Occipital lobe (tissue), 2 donors: ENCODE data around the gene DCTN5. TPM values are rescaled to one million over a fixed set of nuclear protein-coding genes. Genes with fewer than 3 reads are reported as not detected.

Source experiments
- DNase-seq: peaks from one replicate; lab custom pipeline; 2025; lab: John Stamatoyannopoulos, UW
- total RNA-seq: library from RNA; depleted of rRNA; stranded (reverse); fragments of >200 nt; gene quantifications from one replicate; pipeline ENCODE4 v1.2.3, GENCODE V29; 2014

DCTN5 gene
- total RNA-seq, 1 donor from 2014 or later = 73.6 TPM

DNA sequence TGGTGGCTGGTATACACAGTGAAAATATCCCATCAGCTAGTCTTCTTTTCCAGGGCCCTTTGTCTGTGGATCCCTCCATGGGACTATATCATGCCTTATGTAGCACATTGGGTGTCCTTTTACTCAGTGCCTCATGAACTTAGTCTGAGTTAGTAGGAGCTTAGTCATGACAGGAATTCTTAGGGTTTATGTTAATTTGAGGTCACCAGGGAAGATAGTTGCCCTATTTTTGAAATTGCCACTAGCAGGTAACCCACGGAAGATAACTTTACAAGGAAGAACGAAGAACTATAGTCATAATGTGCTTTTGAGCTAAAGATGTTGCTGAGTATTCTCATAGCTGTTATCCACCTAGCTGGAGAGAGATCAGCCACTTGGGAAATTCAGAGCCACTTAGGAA is 22.7 kb downstream of the DCTN5 start:
- DNase-seq = no peak

DNA sequence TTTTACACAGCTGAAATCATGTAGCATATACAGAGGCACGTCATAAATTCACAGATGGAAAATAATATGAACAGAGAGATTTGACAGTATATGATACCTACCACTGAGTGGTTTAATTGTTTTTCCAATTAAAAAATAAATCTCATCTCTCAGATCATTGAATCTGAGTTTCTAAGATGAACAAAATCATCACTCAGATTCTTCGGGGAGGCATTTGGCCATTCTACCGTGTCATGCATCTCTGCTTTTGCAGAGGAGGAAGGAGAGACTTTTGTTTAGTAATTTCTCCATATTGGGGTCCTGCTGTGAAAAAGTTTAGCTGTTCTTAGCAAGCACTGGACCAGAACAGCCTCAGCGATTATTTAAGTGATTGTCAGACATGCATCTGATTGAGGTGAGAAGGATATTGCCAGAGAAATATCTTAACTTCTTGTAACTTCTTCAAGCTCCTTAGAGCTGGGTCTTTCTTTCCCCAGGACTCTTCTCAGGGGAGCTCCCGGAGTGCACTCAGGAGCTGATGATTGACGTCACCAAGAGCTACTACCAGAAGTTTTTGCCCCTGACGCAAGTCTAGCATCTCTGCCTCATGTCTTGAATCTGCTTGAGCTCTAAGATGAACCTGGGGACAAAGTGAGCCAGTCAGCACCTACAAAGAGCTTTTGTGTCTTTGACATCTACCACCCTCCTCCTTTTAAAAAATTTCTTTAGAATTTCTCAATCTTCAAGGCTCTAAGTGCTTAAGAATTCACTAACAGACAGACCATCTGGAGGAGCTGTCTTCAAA is 25.5 kb downstream of the DCTN5 start:
- DNase-seq = no peak

DNA sequence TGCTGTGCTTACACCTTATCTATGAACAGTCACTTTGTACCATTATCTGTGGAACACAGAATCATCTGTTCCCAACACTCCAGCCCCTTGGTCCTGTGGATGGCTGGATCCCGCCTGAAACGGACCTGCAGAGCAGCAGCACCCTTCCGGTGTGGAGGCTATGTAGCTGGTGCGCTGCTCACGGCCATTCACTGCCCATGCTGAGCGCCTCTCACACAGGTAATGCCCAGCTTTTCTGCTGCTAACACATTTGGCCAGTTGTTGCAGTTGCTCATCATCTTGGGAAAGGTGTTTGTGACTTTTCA is 26.0 kb downstream of the DCTN5 start:
- no peak for DNase-seq

DNA sequence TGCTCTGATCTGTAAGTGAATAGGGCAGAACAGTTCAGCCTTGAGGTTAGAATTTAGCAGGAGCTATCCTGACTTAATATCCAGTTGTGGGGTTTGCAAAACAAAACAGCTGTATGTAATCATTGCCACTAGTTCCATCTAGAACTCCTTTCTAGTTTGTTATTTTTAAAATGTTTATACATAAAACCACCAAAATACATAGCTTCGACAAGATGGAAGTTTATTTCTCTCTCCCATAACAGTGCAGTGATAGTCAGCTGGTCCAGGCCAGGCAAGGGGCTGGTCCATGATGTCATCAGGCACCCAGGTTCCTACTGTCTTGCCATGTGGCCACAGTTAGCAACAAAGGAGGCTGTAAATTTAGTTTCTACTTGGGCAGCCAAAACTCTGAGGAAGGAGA is 27.0 kb downstream of the DCTN5 start:
- no peak for DNase-seq

DNA sequence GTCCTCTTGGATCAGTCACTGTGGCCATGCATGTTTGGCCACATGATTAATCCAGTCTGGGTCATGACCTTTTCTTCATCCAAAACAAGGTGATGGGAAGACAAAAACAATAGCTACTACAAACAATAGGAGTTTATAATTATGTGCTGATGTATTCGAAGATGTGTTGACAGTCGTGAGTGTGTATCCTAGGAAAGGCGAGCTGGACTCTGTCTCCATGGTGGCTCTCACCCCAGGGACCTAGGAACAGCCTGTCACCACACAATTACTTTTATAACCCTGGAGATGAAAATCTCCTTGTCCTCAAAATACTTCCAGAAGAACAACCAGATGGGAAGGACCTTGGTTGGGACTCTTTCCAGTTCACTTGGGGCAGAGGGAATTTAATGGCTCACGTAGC is 27.6 kb downstream of the DCTN5 start:
- no peak for DNase-seq

DNA sequence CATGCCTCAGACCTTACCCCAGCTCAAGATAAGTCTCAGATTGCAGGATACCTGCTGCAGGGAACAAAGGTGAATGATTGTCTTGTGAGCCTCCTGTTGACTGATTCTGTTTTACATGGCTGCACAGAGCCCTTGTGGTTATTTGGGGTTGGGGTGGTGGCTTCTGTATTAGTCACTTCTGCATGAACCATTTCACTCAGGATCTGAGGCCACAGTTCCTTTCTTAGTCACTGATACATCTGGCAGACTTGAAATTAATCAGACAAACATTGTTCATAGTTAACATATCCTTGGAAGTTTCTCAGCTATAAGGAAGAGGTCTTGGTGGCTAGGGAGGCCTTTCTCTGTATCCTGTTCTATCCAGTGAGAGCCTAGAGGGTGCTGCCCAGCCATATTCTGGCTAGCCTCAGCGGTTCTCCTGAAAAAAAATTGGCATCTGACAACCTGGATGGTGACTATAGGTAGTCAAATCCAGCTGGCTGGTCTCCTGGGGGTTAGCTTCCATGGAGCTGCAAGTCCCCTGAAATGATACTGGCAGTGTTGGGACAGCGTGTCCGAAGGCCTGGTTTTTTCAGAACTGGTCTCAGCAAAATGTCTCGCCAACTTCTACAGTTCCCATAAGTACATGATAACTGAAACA is 29.0 kb downstream of the DCTN5 start:
- no peak for DNase-seq

DNA sequence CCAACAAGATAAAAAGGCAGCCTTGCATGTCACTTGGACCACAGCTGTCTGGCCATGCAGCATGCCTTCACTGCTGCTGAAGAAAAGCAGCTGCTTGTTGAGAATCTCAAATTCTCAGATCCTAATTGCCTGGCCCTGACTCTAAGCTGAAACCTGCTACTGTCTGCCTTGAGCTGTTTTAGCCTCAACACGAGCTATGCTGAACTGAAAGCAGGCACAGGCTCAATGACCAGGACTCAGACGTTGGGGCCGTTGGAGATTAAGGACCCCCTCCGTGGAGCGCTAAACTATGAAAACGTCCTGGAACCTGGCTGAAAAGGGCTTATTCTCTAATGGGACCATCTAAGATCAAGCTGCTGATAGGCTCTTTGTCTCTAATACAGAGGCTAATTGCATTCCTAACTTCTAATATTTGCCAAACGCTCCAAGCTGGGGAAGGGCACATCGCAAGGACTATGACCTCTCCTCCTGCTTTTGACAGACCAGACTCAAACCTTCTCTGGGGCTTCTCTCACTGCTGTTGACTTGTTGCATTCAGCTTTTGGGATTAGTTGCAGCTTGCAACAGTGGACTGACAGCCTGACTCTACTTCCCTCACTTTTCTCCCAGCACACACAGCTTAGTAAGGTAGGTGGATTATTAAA is 32.8 kb downstream of the DCTN5 start:
- no peak for DNase-seq

DNA sequence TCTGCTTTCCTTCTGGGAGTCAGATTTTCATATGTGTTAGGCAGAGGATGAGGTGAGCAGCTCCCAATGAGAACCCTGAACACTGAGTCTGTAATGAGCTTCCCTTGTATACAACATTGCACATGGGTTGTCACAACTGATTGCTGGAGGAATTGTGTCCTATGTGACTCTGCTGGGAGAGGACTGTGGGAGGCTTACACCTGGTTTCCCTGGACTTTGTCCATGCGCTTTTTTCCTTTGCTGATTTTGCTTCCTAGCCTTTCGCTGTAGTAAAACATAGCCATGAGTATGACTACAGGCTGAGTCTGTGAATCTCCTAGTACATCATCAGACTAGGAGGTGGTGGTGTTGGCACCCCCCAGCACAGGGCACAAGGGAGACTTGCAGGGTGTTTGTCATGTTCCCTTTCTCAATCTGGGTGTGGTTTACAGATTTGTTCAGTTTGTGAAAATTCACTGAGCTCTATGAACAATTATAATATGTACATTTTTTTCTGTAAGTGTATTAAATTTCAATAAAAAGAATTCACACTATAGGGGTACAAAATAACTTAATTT is 35.7 kb downstream of the DCTN5 start:
- DNase-seq = no peak

DNA sequence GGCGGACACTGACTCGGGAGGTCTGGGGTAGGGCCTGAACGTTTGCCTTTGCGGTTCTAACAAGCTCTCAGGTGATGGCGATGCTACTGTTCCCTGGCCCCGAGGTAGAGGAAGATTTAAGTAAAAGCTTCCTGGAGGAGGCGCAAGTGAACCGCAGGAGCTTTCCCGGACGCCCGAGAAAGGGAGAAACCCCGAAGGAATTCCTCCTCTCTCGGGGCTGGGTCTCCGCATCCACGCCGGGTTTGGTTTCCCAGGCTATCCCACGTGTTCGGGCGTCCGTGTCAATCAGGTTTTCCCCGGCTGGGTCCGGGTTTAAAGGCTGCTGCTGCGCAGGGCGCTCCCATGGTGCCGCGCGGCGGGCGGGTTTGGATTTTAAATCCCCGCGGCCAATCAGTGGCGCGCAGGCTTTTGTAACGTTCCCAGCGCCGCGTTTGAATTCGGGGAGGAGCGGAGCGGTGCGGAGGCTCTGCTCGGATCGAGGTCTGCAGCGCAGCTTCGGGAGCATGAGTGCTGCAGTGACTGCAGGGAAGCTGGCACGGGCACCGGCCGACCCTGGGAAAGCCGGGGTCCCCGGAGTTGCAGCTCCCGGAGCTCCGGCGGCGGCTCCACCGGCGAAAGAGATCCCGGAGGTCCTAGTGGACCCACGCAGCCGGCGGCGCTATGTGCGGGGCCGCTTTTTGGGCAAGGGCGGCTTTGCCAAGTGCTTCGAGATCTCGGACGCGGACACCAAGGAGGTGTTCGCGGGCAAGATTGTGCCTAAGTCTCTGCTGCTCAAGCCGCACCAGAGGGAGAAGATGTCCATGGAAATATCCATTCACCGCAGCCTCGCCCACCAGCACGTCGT is 37.4 kb downstream of the DCTN5 start, which contains the start of gene PLK1:
TSS of gene PLK1 (plus strand) at position 460 of the 844 bp plus-strand sequence. CDS start at position 504, 44 bp downstream.
- DNase-seq = peak; percentile 77

DNA sequence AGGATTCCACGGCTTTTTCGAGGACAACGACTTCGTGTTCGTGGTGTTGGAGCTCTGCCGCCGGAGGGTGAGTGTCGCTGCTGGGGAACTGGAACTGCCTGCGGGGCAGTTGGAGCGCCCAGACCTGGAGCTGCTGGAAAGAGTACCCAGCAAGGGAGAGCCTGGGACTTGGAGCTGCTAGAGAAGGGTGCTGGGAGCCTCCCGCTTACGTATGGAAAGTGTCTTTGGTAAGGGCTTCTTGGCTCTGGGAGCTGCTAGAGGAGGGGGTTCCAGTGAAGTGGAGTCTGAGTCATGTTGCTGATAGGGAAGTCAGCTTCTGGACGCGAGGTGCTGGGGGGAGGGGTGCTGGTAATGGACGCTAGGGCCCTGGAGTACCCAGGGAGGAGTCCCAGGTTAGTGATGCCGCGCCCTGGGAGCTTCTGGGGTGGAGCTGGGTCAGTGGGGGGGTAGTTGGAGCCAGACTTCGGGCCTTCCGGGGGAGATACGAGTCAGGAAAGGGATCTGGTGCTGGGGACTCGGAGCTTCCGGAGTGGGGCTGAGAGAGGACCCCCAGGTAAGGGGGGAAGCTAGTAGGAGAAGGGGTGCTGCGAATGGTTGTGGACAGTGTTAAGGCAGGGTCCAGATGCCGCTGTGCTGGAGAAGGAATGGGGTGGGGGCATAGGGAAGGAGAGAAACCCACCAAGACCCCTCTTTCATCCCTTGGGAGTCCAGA is 38.2 kb downstream of the DCTN5 start:
- DNase-seq = no peak

DNA sequence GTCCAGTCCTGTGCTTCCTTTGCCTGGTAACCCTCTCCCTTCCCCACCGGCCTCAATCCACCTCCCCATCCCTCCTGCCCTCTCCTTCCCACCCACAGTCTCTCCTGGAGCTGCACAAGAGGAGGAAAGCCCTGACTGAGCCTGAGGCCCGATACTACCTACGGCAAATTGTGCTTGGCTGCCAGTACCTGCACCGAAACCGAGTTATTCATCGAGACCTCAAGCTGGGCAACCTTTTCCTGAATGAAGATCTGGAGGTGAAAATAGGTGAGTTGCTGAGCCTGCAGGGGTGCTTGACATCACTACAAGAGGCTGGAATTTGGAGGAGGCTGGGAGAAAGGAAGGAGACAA is 38.7 kb downstream of the DCTN5 start:
- no peak for DNase-seq

DNA sequence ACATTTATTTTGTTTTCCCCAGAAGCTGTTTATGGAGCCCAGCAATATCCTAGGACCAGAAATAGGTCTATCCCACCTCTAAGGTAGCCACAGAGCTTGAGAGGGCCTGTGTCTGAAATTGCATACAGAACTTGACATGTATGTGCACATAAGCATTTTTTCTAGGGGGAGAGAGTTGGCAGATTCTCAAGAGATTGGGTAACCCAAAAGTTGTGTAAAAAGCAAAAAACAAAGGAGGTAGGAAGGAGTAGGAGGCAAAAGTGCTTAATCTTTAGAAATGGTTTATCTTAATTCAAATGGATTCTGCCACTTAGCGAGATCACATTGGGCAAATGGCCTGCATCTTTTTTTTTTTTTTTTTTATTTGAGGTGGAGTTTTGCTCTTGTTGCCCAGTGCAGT is 40.9 kb downstream of the DCTN5 start:
- DNase-seq = no peak

DNA sequence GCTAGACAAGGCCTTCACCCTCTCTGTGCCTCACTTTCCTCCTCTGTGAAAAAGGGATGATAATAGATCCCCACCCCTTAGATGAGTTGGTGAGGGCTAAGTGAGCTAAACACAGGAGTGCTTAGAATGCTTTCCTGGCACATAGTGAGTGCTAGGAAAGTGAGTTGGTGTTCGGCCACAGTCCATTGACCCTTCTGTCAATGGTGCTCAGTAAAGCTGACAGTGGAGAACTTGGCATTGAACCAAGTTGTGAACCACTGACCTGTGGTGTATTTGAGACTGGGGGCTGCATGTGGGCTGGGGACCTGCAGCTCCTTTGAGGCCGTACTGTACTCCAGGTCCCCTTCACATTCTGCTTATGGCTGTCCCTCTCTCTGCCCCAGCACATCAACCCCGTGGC is 42.2 kb downstream of the DCTN5 start:
- no peak for DNase-seq

DNA sequence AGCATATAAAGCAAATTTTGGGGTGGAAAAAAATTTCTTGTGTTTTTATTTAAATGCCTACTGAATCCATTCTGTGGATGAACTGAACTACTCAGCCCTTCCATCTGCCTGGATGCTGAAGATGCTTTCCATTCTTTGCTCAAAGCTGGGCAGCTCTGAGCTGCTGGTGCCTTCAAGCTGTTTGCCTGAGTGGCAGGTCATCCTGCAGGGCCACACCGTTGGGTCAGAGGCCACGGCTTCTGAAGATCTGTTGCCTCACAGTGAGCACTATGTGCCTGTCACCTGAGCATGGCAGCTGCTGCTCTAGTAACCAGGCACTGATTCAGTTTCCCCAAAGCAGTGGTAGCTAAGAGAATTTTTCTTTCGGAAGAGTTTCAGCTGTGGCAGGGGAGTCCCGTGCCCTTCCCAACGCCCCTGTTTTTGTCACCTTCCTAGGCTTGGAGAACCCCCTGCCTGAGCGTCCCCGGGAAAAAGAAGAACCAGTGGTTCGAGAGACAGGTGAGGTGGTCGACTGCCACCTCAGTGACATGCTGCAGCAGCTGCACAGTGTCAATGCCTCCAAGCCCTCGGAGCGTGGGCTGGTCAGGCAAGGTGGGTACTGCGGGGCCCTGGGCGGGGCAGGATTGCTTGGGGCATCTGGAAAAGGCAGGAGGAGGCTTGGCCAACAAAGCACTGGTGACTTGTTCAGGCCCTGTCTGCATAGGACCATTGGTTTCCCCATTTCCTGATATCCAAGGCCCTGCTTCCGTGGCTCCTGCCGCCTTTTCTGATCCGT is 46.0 kb downstream of the DCTN5 start:
- DNase-seq = no peak

DNA sequence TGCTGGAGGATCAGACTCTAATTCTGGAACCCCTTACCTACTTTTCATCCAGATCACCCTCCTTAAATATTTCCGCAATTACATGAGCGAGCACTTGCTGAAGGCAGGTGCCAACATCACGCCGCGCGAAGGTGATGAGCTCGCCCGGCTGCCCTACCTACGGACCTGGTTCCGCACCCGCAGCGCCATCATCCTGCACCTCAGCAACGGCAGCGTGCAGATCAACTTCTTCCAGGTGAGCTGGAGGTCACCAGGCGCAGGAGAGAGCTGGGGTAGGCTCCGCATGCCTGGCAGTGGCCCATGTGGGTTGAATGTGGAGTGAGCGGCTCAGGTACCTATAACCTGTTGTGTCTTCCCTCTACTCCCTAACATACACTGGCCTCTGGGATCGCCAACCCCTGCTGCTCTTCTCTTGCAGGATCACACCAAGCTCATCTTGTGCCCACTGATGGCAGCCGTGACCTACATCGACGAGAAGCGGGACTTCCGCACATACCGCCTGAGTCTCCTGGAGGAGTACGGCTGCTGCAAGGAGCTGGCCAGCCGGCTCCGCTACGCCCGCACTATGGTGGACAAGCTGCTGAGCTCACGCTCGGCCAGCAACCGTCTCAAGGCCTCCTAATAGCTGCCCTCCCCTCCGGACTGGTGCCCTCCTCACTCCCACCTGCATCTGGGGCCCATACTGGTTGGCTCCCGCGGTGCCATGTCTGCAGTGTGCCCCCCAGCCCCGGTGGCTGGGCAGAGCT is 48.3 kb downstream of the DCTN5 start:
- no peak for DNase-seq

DNA sequence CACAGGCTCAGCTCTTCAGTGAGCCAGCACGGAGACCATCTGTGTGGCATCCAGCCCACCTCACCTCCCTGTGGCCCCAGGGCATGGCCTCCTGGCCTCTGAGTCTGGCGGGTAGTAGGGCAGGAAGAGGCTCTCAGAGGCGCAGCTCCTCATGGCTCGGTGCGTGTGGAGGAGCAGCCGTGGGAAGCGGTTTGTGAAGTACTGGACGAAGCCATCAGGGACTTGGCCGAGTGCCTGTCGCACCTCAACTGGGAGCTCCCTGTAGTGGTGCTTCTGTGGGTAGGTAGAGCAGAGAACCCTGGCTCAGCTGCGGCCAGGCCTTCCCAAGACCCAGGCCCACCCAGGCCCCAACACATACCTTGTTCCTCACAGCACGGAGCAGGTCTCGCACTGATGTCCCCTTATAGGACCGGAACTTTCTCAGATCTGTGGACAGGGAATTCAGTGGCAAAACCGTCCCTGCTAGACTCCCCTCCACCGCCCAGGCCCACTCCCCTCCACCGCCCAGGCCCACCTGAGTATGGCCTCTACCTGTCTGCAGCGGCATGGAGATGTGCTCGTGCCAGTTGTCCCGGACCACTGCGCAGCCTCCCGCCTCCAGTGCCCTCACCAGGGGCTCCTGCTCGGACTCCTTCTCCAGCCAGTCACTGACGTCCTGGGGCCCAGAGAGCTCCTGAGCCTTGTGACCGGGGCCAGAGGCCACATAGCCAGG is 49.7 kb downstream of the DCTN5 start:
- no peak for DNase-seq

DNA sequence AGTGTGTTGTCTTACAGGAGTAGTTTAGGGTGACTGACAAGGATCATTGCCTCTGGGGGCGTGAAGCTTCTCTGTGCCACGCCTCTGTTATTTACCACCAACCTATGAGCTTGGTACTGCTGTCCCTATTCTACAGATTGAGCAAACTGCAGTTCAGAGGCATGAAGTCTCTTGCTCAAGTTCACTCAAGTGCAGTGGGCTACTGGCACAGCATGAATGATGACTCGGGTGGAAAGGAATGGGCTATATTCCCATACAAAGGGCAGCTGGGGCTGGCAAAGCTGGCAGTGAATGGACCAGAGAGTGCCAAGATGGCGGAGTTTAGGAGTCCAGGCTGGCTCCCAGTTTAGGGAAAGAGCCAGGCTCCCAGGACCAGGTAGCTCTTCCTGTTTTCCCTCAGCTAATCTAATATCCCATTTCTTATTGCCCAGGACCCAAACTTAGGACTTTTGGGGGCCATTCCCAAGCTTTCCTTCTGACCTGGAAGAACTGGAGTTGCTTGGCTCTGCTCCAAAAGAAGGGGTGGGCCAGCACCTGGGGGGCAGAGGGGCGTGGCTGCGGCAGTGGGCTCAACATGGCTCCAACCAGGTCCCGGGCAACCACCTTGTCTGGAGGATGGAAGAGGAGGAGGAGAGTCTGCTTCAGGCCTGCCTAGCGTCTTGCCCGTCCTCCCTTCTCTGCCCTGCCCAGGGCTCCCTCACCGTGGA is 50.4 kb downstream of the DCTN5 start:
- no peak for DNase-seq

DNA sequence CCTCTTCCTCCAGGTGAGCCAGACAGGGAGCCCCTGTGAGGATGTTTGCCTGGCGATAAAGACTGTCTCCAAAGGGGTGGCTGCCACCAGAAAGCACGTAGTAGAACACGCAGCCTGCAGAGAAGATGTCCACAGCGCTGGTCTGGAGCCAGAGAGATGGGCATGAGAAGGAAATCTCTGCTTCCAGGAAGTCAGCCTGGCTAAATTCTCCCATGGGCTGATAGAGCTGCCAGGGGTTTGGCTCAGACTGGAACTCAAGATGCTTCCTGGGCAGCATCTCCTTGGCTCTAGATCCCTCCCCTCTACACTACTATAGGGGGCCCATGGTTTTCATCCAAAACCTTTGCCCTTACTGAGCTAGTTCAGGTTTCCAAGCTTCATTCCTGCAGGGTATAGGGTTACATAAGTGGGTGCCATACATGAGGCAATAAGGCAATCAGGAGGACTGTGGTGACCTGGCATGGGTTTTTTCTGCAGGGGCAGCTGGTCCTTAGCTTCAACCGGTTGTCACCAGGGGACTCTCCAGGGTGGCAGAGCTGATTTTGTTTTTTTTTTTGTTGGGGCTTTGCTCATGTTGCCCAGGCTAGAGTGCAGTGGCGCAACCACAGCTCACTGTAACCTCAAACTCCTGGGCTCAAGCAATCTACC is 51.0 kb downstream of the DCTN5 start:
- no peak for DNase-seq
